Psoas muscle (tissue), 8 donors: ENCODE results near the gene OR5H2. TPM values are rescaled to one million over a fixed set of nuclear protein-coding genes. Genes with fewer than 3 reads are reported as not detected.

Experiments used
- ATAC-seq, 4 donors: fragments of 200-7000 bp; cut with Tn5 transposase; one replicate each; pipeline ENCODE4 v1.9.1; 2020; ENCODE audit warnings: moderate library complexity in 3 of 4, mild to moderate bottlenecking in 2 of 4
- DNase-seq, 2 donors: peaks; one replicate each; pipeline ENCODE4 v3.0.0-alpha.2; 2020
- H3K27ac ChIP-seq: fragments of 200-600 bp; one replicate; pipeline ENCODE4 v1.8.0; 2022
- H3K27me3 ChIP-seq, 3 donors: fragments of 200-600 bp in 1 of 3; one replicate each; pipeline versions ENCODE4 v1.6.1 to v1.8.0; 2013 to 2022; ENCODE audit warnings: low read length in 2 of 3, mild to moderate bottlenecking in 2 of 3, moderate library complexity in 1 of 3; ENCODE audit not compliant: insufficient read depth in 3 of 3
- H3K36me3 ChIP-seq, 2 donors: fragments of 200-600 bp in 1 of 2; one replicate each; pipeline versions ENCODE4 v1.6.1 to v1.8.0; 2013 to 2022; ENCODE audit warnings: low read depth in 1 of 2, mild to moderate bottlenecking in 1 of 2, moderate library complexity in 1 of 2; ENCODE audit not compliant: insufficient read depth in 1 of 2
- H3K4me1 ChIP-seq: fragments of 200-600 bp; one replicate; pipeline ENCODE4 v1.8.0; 2022
- H3K4me3 ChIP-seq: fragments of 200-600 bp; one replicate; pipeline ENCODE4 v1.8.0; 2022; ENCODE audit warnings: mild to moderate bottlenecking
- H3K9me3 ChIP-seq: fragments of 200-600 bp; one replicate; pipeline ENCODE4 v1.8.0; 2022
- WGBS, 3 donors: extraction: QIAGEN DNeasy Blood & Tissue Kit; methylation state at CpG; one replicate each; pipeline versions ENCODE4 v1.1.6 to v1.1.7; 2013; 5-methylcytosine and 5-hydroxymethylcytosine counted together
- intact Hi-C, 2 donors: fragments of 100-400 bp; cut with DNase I; formaldehyde crosslinking; loops; one replicate each; pipeline versions ENCODE4 v1.11.0 to v1.14.2; 2022
- polyA plus RNA-seq, 3 donors: library from polyadenylated mRNA; stranded (reverse); fragments of 200-250 nt; gene quantifications; one replicate each; pipeline ENCODE4 v1.2.3, GENCODE V29; 2013
- total RNA-seq, 4 donors: library from RNA; stranded (reverse); fragmentation: NEBNext Ultra II Directional in 2 of 4; extraction: Animal tissue kit (Norgen Biotek cat#: 25700) in 2 of 4; gene quantifications; one replicate each; pipeline versions ENCODE4 v1.2.1 to v1.2.4, GENCODE V29; 2021 to 2023
- TF ChIP-seq, protein P1 (sequence below): fragments of 200-600 bp; IDR thresholded peaks from one replicate; pipeline ENCODE4 v1.8.0; 2022; ENCODE audit warnings: antibody characterized with exemption
- donor health status: healthy with polysubstance abuse.
- donor health status: DM: no; HTN: no; CAD: no; lungs with moderate emphysema.
- donor health status: Bipolar disorder and iron deficiency.
- donor health status: healthy.
- donor health status: DM: yes; HTN: yes; CAD: no.
- donor health status: DM: no; HTN: no; CAD: no.
- donor health status: DM: no; HTN: no; CAD: no.
- donor health status: DM: yes; HTN: yes; CAD: no.

The OR5H2 gene
- total and polyA plus RNA-seq, 7 donors: not detected

DNA sequence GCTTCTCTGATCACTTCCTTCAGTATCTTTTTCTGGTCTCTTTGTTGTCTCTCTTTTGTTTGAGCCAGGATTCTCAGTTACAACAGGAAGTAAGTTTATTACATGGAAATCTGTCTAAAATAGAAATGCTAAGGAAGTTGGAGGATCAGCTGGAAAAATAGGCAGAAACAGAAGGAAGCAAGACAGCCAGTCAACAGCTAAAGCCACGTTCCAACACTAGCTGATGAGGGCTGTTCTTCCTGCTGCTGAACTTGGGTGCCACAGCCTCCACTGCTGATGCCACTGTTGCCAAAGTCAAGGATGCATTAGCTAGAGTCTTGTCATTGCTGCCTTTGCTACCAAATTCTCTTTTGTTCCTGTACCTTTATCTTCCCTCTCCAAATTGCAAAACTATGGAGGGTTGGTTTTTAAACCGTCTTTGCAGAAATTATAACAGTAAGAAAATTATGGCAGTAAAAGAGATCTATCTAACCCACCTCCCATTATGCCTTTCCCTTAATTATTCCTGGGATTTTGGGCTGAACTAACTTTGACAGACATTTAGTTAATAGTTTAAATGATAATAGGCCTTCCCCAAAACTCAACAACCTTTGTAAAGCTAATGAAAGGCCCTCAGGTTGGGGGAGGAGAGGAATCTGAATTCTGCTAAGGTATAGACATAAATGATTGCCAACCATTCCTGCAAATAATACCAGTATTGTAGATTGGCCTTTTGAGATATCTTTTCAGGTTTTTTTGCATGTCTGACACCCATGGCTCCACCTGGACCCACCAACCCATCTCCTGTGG is 44.0 kb downstream of the OR5H2 start:
- H3K27ac ChIP-seq: no peak overlapping the region
- no peaks in the 10 kb centered on the region for H3K27me3 ChIP-seq
- DNase-seq: no peak
- no peak for ATAC-seq
- 40 to 47% (median 40%) methylated on average over 2 of the region's 2 CpGs for WGBS, 3 donors
- no peak overlapping the region for H3K4me3 ChIP-seq
- H3K9me3 ChIP-seq: no peaks in the 10 kb centered on the region
- no peaks in the 10 kb centered on the region for H3K36me3 ChIP-seq
- TF ChIP-seq, protein P1, sequence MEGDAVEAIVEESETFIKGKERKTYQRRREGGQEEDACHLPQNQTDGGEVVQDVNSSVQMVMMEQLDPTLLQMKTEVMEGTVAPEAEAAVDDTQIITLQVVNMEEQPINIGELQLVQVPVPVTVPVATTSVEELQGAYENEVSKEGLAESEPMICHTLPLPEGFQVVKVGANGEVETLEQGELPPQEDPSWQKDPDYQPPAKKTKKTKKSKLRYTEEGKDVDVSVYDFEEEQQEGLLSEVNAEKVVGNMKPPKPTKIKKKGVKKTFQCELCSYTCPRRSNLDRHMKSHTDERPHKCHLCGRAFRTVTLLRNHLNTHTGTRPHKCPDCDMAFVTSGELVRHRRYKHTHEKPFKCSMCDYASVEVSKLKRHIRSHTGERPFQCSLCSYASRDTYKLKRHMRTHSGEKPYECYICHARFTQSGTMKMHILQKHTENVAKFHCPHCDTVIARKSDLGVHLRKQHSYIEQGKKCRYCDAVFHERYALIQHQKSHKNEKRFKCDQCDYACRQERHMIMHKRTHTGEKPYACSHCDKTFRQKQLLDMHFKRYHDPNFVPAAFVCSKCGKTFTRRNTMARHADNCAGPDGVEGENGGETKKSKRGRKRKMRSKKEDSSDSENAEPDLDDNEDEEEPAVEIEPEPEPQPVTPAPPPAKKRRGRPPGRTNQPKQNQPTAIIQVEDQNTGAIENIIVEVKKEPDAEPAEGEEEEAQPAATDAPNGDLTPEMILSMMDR: no peak
- no peaks in the 10 kb centered on the region for H3K4me1 ChIP-seq
- intact Hi-C loops: no loop called here

DNA sequence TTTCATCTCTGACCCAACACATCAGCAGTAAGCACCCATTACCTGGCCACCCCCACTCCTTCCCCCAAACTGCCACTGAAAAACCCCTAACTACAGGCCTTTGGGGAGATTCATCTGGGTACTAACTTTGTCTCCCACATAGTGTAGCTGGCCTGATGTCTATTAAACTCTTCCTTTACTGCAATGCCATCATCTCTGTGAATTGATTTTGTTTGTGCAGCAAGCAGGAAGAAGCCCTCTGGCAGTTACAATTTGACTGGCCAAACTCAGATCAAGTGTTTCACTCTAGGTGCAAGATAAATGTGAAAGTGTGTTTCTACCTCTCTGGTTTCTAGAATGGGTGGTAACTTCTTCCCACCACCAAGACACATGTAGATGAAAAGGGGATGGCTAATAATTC is 44.6 kb downstream of the OR5H2 start:
- H3K4me1 ChIP-seq: no peaks in the 10 kb centered on the region
- H3K27ac ChIP-seq: no peak overlapping the region
- no peaks in the 10 kb centered on the region for H3K27me3 ChIP-seq
- no peak for ATAC-seq
- H3K9me3 ChIP-seq: no peaks in the 10 kb centered on the region
- no peak for DNase-seq
- no peak overlapping the region for H3K4me3 ChIP-seq
- intact Hi-C loops: no loop called here
- TF ChIP-seq, protein P1: no peak
- no peaks in the 10 kb centered on the region for H3K36me3 ChIP-seq

DNA sequence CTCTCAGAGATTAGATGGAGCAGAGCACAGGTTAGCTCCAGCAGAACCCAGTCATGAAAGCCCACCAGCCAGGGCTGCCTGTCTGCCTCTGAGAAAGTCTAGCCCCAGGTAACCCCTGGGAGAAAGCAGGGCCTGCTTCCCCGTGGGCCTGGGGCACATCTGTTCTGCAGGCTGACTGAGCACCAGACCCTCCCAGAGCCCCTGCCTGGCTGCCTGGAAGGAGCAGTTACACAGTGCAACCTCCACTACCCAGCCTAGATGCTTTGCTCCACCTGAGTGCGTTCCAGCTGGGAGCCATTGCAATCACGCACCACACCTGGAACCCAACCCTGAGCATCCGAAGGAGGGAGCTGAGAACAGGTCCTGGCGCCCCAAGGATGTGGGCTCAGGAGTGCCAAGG is 46.6 kb downstream of the OR5H2 start:
- peak in 1 of 2 donors; percentile 43 for DNase-seq
- no peak overlapping the region for H3K27ac ChIP-seq
- H3K4me1 ChIP-seq: no peaks in the 10 kb centered on the region
- intact Hi-C loops: loop anchor here (2.0 kb wide), 2 partner anchors 290 to 298 kb away; no protein-coding TSS in a partner anchor
- H3K4me3 ChIP-seq: no peak overlapping the region
- H3K9me3 ChIP-seq: no peaks in the 10 kb centered on the region
- 72 to 77% (median 74%) methylated on average over 5 of the region's 5 CpGs for WGBS, 3 donors
- no peak for ATAC-seq
- peaks cover 0 to under 1% (median 0%) of the 10 kb centered on the region in 3 donors for H3K27me3 ChIP-seq
- H3K36me3 ChIP-seq: no peaks in the 10 kb centered on the region
- TF ChIP-seq, protein P1: no peak

DNA sequence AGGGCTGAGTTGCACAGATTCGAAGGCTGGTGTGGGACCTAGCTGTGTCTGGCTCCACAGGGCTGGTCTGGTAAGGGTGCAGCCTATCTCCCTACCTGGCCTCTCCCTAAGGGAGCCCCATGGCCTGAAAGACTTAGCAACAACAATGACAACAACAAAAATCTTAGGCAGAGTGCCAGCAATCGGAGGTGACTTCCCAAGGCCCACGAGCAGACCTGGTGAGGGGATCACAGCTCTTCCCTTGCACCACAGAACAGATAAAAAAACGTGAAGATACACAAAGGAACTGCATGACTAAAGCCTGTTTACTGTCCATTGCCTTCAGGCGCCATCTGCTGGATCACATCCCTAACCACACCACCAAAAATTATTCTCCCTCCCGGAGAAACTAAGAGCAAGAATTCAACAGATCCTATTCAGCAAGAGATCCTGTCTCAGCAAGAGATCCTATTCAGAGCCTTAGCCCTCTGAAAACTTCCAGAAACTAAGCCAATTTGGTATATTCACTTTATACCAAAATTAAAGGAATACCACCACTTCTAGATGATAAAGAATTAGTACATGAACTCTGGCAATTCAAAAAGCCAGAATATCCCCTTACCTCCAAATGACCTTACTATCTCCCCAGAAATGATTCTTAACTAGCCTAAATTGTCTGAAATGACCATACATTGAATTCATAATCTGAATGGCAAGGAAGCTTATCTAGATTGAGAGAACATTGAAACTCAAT is 47.3 kb downstream of the OR5H2 start:
- DNase-seq (peak; percentile 18 to 24), ATAC-seq (peak in 2 of 4 donors; percentile 33 to 52)
- H3K27ac ChIP-seq: no peak overlapping the region
- no peaks in the 10 kb centered on the region for H3K36me3 ChIP-seq
- peaks cover 0 to 3% (median 0%) of the 10 kb centered on the region in 3 donors for H3K27me3 ChIP-seq
- TF ChIP-seq, protein P1: peak; percentile 47
- no peak overlapping the region for H3K4me3 ChIP-seq
- H3K4me1 ChIP-seq: no peaks in the 10 kb centered on the region
- H3K9me3 ChIP-seq: no peaks in the 10 kb centered on the region
- intact Hi-C loops: loop anchor here (2.0 kb wide), 2 partner anchors 291 to 299 kb away; no protein-coding TSS in a partner anchor
- 6 to 9% (median 8%) methylated on average over 6 of the region's 6 CpGs for WGBS, 3 donors
